Measurements from ENCODE around the gene BAD.
A peak's percentile ranks its signal among the peaks of the same experiment; 100 is the strongest.
"Not testable (repeated sequence)": the region's sequence is repeated elsewhere in the genome, so short reads cannot be mapped to it uniquely, and the experiment has no call there.

The BAD gene

GRCh38 chr11:64248578-64248977 is 35.9 kb downstream of the BAD start:
- no peak for DNase-seq (ENCODE audit: low spot score)
- TF ChIP-seq, protein P1, sequence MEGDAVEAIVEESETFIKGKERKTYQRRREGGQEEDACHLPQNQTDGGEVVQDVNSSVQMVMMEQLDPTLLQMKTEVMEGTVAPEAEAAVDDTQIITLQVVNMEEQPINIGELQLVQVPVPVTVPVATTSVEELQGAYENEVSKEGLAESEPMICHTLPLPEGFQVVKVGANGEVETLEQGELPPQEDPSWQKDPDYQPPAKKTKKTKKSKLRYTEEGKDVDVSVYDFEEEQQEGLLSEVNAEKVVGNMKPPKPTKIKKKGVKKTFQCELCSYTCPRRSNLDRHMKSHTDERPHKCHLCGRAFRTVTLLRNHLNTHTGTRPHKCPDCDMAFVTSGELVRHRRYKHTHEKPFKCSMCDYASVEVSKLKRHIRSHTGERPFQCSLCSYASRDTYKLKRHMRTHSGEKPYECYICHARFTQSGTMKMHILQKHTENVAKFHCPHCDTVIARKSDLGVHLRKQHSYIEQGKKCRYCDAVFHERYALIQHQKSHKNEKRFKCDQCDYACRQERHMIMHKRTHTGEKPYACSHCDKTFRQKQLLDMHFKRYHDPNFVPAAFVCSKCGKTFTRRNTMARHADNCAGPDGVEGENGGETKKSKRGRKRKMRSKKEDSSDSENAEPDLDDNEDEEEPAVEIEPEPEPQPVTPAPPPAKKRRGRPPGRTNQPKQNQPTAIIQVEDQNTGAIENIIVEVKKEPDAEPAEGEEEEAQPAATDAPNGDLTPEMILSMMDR (IDR thresholded peaks at IDR 0.05; ENCODE audit: borderline replicate concordance, control extremely low read depth, extremely low read depth, insufficient read depth, missing control alignments): no peak
- in situ Hi-C loops (cut with MboI; ENCODE audit: low sequenced_read_pairs, unreplicated experiment): no loop called here

DNA sequence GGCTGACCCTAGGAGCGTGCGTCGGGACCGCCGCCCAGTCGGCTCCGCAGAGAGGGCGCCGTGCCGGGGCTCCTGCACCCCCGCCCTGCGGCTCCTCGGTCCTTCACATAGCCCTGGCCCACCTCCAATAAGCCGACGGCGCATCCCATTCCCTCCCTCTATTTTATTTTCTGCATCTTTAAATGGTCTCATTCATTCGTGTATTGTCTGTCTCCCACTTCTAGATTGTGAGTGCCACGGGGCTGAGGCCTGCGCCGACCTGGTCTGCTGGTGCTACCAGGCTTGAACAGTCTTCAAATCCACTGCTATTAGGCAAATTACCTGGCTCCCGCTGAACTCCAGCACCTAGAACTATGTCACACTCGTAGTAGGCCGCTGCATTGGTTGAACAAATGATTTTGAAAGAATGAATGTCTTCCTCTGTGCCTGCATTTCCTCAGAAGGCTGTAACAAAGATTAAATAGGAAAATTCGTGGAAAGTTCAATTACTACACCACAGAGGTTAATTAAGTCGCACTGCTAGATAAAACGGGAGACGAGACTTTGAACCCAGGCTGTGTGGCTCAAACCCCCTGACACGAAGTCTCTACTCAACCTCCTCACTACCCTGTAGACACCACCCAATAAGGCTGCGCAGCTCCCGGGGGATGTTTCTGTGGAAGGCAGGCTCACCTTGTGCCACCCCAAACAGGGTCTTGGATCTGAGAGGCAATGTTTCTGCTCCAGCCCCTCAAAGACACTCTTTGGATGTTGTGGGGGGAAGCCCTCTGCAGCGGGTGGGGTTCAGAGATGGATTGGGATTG is 36.5 kb downstream of the BAD start:
- DNase-seq (ENCODE audit: low spot score): no peak
- in situ Hi-C loops (cut with MboI; ENCODE audit: low sequenced_read_pairs, unreplicated experiment): no loop called here
- TF ChIP-seq, protein P1 (IDR thresholded peaks at IDR 0.05; ENCODE audit: borderline replicate concordance, control extremely low read depth, extremely low read depth, insufficient read depth, missing control alignments): no peak

GRCh38 chr11:64246871-64247728 is 37.4 kb downstream of the BAD start, which contains the start of gene PPP1R14B:
PPP1R14B (minus strand) TSS chr11:64246943; CDS start chr11:64246673, 270 bp downstream.
- TF ChIP-seq, protein P1 (IDR thresholded peaks at IDR 0.05; ENCODE audit: borderline replicate concordance, control extremely low read depth, extremely low read depth, insufficient read depth, missing control alignments): no peak
- in situ Hi-C loops (cut with MboI; ENCODE audit: low sequenced_read_pairs, unreplicated experiment): no loop called here
- peak; percentile 90 for DNase-seq (ENCODE audit: low spot score)

DNA sequence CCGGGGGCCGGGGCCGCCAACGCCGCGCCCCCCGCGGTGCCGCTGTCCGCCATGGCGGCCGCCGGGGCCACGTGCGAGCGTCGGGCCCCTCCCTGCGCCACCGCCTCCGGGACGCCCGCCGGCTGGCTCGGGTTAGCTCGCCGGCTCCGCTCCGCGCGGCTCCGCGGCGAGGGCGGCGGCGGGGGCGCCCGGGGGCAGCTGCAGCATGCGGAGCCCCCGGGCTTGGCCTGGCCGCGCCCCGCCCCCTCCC is 37.9 kb downstream of the BAD start:
- in situ Hi-C loops (cut with MboI; ENCODE audit: low sequenced_read_pairs, unreplicated experiment); DNase-seq (ENCODE audit: low spot score): not testable (repeated sequence)

GRCh38 chr11:64245797-64246620 is 38.5 kb downstream of the BAD start:
- TF ChIP-seq, protein P1 (IDR thresholded peaks at IDR 0.05; ENCODE audit: borderline replicate concordance, control extremely low read depth, extremely low read depth, insufficient read depth, missing control alignments): no peak
- in situ Hi-C loops (cut with MboI; ENCODE audit: low sequenced_read_pairs, unreplicated experiment): no loop called here

DNA sequence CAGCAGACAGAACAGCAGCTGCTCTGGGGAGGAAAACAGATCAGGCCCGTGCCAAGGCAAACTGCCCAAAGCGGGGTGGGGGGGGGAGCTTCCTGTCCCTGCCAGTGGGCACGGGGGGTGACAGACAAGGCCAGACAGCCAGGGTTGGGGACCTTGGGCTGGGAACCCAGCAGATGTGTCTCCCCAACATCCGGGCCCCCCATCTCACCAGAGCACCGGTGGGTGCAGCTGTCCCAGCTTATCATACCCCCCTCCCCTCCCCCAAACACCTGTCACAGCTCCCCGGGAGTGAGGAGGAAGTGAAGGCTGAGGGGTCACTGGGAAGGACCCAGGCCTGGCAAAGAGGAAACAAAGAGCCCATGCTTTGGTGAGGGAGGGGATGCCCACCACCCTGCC is 39.1 kb downstream of the BAD start:
- in situ Hi-C loops (cut with MboI; ENCODE audit: low sequenced_read_pairs, unreplicated experiment): no loop called here
- TF ChIP-seq, protein P1 (IDR thresholded peaks at IDR 0.05; ENCODE audit: borderline replicate concordance, control extremely low read depth, extremely low read depth, insufficient read depth, missing control alignments): no peak
- DNase-seq (ENCODE audit: low spot score): no peak

More at GRCh38 chr11:64245797-64246620, 38.5 kb downstream of the BAD start:
- DNase-seq (ENCODE audit: low spot score): peak; percentile 56

All from GM13976 (cell line).